CD4-positive, alpha-beta T cell (primary cell): ENCODE measurements around the gene PIK3IP1. TPM values are rescaled to one million over a fixed set of nuclear protein-coding genes. Genes with fewer than 3 reads are reported as not detected.
A peak's percentile ranks its signal among the peaks of the same experiment; 100 is the strongest.

Experiments used
- ATAC-seq: fragments of 200-7000 bp; cut with Tn5 transposase; one replicate; pipeline ENCODE4 v1.10.0; 2022; ENCODE audit warnings: mild to moderate bottlenecking; ENCODE audit not compliant: poor library complexity
- CTCF ChIA-PET: fragments of 350-600 bp; sonication (Branson Sonifier 250); formaldehyde crosslinking; loops from one replicate; lab custom pipeline; 2021; ENCODE audit warnings: antibody characterized with exemption, inconsistent platforms; lab: Charles Lee
- POLR2A ChIA-PET: fragments of 350-600 bp; sonication (Branson Sonifier 250); formaldehyde crosslinking; loops from one replicate; lab custom pipeline; 2021; ENCODE audit warnings: antibody characterized with exemption, inconsistent platforms; lab: Charles Lee
- DNase-seq, 14 experiments: peaks; one replicate each; pipeline ENCODE4 v3.0.0-alpha.2; 2013 to 2020; ENCODE audit warnings: mixed read lengths in 2 of 14
- H3K27ac ChIP-seq, 2 donors: one replicate each; pipeline versions ENCODE4 v1.5.1 to v1.7.0; 2013; ENCODE audit warnings: low read length in 2 of 2, low read depth in 1 of 2, mild to moderate bottlenecking in 1 of 2
- H3K27me3 ChIP-seq, 2 experiments: 1 replicate in 1 of 2; 2 replicates in 1 of 2; pipeline versions ENCODE4 v1.6.1 to v1.7.0; 2013; ENCODE audit warnings: low read length in 2 of 2, control low read depth in 1 of 2, mild to moderate bottlenecking in 1 of 2, moderate library complexity in 1 of 2; ENCODE audit not compliant: insufficient read depth in 2 of 2, control insufficient read depth in 1 of 2
- H3K36me3 ChIP-seq: one replicate; pipeline ENCODE4 v1.6.1; 2013; ENCODE audit warnings: low read length, control low read depth; ENCODE audit not compliant: insufficient read depth
- H3K4me1 ChIP-seq: one replicate; pipeline ENCODE4 v1.6.1; 2013; ENCODE audit warnings: low read length, control low read depth; ENCODE audit not compliant: insufficient read depth
- H3K4me3 ChIP-seq: one replicate; pipeline ENCODE4 v1.5.1; 2013; ENCODE audit warnings: mild to moderate bottlenecking, low read length, moderate library complexity
- H3K9me3 ChIP-seq, 2 experiments: 1 replicate in 1 of 2; 2 replicates in 1 of 2; pipeline versions ENCODE4 v1.6.1 to v1.7.0; 2013; ENCODE audit warnings: low read length in 2 of 2, mild to moderate bottlenecking in 2 of 2, control low read depth in 1 of 2, moderate library complexity in 1 of 2; ENCODE audit not compliant: control insufficient read depth in 1 of 2, insufficient read depth in 1 of 2
- H3K27ac Mint-ChIP-seq: one replicate; pipeline ENCODE4 v1.8.0; 2020; ENCODE audit warnings: mixed read lengths
- H3K27me3 Mint-ChIP-seq: one replicate; pipeline ENCODE4 v1.8.0; 2021; ENCODE audit warnings: mixed read lengths
- H3K36me3 Mint-ChIP-seq: one replicate; pipeline ENCODE4 v1.8.0; 2021; ENCODE audit warnings: low read depth, mixed read lengths
- H3K4me1 Mint-ChIP-seq: one replicate; pipeline ENCODE4 v1.8.0; 2021; ENCODE audit warnings: low read depth, mixed read lengths
- H3K4me3 Mint-ChIP-seq: one replicate; pipeline ENCODE4 v1.8.0; 2020; ENCODE audit warnings: mild to moderate bottlenecking, mixed read lengths
- H3K9me3 Mint-ChIP-seq: one replicate; pipeline ENCODE4 v1.8.0; 2020; ENCODE audit warnings: mixed read lengths
- CTCF ChIP-seq: fragments of 200-600 bp; IDR thresholded peaks from one replicate; pipeline ENCODE4 v1.8.0; 2022; ENCODE audit warnings: antibody characterized with exemption, mild to moderate bottlenecking
- intact Hi-C, 2 experiments: fragments of 100-400 bp; cut with DNase I in 1 of 2; cut with micrococcal nuclease in 1 of 2; formaldehyde crosslinking; loops; one replicate each; pipeline versions ENCODE4 v1.15.1 to v1.9.0; 2023 to 2025; cut with DNase I, micrococcal nuclease
- total RNA-seq, 174 experiments: library from RNA in 2 of 174; stranded (reverse) in 2 of 174; gene quantifications; one replicate each; pipeline ENCODE4 v1.2.3 and lab custom pipeline; 2021 to 2026

The PIK3IP1 gene
- total RNA-seq, 2 experiments from 2014 or later, result 1,063 to 1,072 TPM

DNA sequence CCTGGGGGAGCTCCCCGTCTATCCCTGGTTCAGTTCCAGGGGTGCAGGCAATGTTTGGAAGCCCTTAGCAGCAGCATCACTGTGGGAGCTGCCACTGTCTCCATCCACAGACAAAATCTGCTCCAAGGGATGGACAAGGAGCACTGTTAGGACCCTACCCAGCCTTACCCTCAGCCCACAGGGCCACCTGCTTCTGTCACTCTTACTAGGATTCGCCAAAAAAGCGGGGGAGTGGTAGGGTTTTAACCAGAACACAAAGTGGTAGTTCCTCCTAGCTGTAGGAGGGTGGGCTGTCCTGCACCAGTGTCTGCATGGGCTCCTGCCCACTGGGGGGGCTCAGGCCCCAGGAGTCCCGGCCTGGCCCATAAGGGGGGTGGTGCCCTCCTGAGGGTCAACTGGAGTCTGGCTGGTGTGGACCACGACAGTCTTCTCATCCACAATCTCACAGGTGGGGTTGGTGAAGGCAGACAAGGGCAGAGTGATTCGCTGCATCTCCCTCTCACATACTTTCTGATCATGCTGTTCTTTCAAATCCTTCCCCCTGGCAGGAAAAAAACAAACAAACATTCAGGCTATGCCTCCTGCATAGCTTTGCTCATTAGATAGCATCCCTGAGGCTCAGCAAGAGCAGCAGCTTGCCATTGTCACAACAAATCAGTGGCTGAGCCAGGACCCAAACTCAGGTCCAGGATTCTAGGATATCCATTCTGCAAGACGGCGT is 9.4 kb downstream of the PIK3IP1 start:
- TF ChIP-seq CTCF, result no peak
- no peak overlapping the region for H3K4me3 ChIP-seq
- peak overlapping the region; percentile 47 to 59 for H3K27ac ChIP-seq
- H3K36me3 ChIP-seq, result peaks cover 84% of the 10 kb centered on the region
- H3K27me3 ChIP-seq, result no peaks in the 10 kb centered on the region
- no peak for DNase-seq
- Mint-ChIP-seq H3K4me3 (peak overlapping the region; percentile 94), H3K27me3 (no peaks in the 10 kb centered on the region), H3K36me3 (peaks cover 100% of the 10 kb centered on the region), H3K9me3 (no peaks in the 10 kb centered on the region), H3K27ac (peak overlapping the region; percentile 98), H3K4me1 (peaks cover 98% of the 10 kb centered on the region)
- intact Hi-C loops, result no loop called here
- ChIA-PET POLR2A (interaction anchor here (0.9 to 20.9 kb wide), 10 partner anchors 9 to 347 kb away, joined by 3 to 1064 read pairs (median 8); partner anchors contain the start of genes LIMK2, PATZ1 and PIK3IP1), CTCF (interaction anchor here (1.2 to 2.5 kb wide), 2 partner anchors 9 to 10 kb away, joined by 3 to 10 read pairs; partner anchors contain the start of gene PIK3IP1)
- no peaks in the 10 kb centered on the region for H3K9me3 ChIP-seq
- no peak for ATAC-seq
- peaks cover 100% of the 10 kb centered on the region for H3K4me1 ChIP-seq

GRCh38 chr22:31281733-31282132 is 10.6 kb downstream of the PIK3IP1 start:
- H3K27ac ChIP-seq, result peak overlapping the region in 1 of 2 donors; percentile 47
- ATAC-seq (no peak), DNase-seq (peak in 2 of 14 experiments; percentile 22 to 32)
- no peaks in the 10 kb centered on the region for H3K9me3 ChIP-seq
- Mint-ChIP-seq H3K27ac (peak overlapping the region; percentile 98), H3K4me3 (peak overlapping the region; percentile 79), H3K9me3 (no peaks in the 10 kb centered on the region), H3K27me3 (no peaks in the 10 kb centered on the region), H3K4me1 (peaks cover 100% of the 10 kb centered on the region), H3K36me3 (peaks cover 96% of the 10 kb centered on the region)
- no peaks in the 10 kb centered on the region for H3K27me3 ChIP-seq
- peaks cover 84% of the 10 kb centered on the region for H3K36me3 ChIP-seq
- H3K4me3 ChIP-seq, result no peak overlapping the region
- peaks cover 99% of the 10 kb centered on the region for H3K4me1 ChIP-seq
- POLR2A ChIA-PET, result interaction anchor here (0.7 to 20.9 kb wide), 8 partner anchors 8 to 349 kb away, joined by 3 to 1064 read pairs (median 13); partner anchors contain the start of genes LIMK2, PATZ1 and PIK3IP1
- CTCF ChIA-PET, result interaction anchor here (2.5 kb wide), 1 partner anchor 11 kb away, joined by 10 read pairs; the partner anchor contains the start of gene PIK3IP1
- intact Hi-C loops, result no loop called here
- no peak for TF ChIP-seq CTCF

DNA sequence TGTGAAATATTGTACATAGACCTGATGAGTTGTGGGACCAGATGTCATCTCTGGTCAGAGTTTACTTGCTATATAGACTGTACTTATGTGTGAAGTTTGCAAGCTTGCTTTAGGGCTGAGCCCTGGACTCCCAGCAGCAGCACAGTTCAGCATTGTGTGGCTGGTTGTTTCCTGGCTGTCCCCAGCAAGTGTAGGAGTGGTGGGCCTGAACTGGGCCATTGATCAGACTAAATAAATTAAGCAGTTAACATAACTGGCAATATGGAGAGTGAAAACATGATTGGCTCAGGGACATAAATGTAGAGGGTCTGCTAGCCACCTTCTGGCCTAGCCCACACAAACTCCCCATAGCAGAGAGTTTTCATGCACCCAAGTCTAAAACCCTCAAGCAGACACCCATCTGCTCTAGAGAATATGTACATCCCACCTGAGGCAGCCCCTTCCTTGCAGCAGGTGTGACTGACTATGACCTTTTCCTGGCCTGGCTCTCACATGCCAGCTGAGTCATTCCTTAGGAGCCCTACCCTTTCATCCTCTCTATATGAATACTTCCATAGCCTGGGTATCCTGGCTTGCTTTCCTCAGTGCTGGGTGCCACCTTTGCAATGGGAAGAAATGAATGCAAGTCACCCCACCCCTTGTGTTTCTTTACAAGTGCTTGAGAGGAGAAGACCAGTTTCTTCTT is 12.3 kb downstream of the PIK3IP1 start:
- CTCF ChIA-PET, result interaction anchor here (1.0 to 4.8 kb wide), 3 partner anchors 11 to 68 kb away, joined by 3 to 27 read pairs (median 16); partner anchors contain the start of gene PIK3IP1
- H3K9me3 ChIP-seq, result no peaks in the 10 kb centered on the region
- POLR2A ChIA-PET, result interaction anchor here (1.1 to 20.9 kb wide), 10 partner anchors 6 to 172 kb away, joined by 4 to 1064 read pairs (median 18); partner anchors contain the start of genes LIMK2, PATZ1, PIK3IP1 and SELENOM
- peak in 2 of 14 experiments; percentile 31 to 33 for DNase-seq
- peaks cover 77% of the 10 kb centered on the region for H3K36me3 ChIP-seq
- H3K27ac Mint-ChIP-seq, result peak overlapping the region; percentile 98
- peaks cover 92% of the 10 kb centered on the region for H3K36me3 Mint-ChIP-seq
- H3K27ac ChIP-seq, result peak overlapping the region; percentile 75 to 85
- H3K27me3 Mint-ChIP-seq, result no peaks in the 10 kb centered on the region
- TF ChIP-seq CTCF, result no peak
- H3K9me3 Mint-ChIP-seq, result no peaks in the 10 kb centered on the region
- ATAC-seq, result no peak
- H3K4me1 ChIP-seq, result peaks cover 92% of the 10 kb centered on the region
- no peaks in the 10 kb centered on the region for H3K27me3 ChIP-seq
- intact Hi-C loops, result loop anchor here in 1 of 2 experiments (1.0 to 10.0 kb wide), 2 partner anchors 12 to 195 kb away; partner anchors contain the start of genes PIK3IP1 and SMTN
- peak overlapping the region; percentile 79 for H3K4me3 Mint-ChIP-seq
- H3K4me1 Mint-ChIP-seq, result peaks cover 97% of the 10 kb centered on the region
- H3K4me3 ChIP-seq, result no peak overlapping the region
